Measurements from ENCODE around the gene TNN. TPM values are rescaled to one million over a fixed set of nuclear protein-coding genes. Genes with fewer than 3 reads are reported as not detected.

TNN gene
- total and polyA plus RNA-seq, 10 of the 15 experiments (the other 5 are each of a cell fraction or from before 2014, with no cell fraction given) = 0.05 to 0.17 (median 0.11) TPM

GRCh38 chr1:175176246-175176645, 108.6 kb downstream of the TNN start:
- H3K4me1 ChIP-seq (ENCODE audit: control insufficient read depth, insufficient read depth, low read length) = peaks cover 19% of the 10 kb centered on the region
- ChIA-PET RAD21 (ENCODE audit: unreplicated experiment) (interaction anchor here (0.6 kb wide), 1 partner anchor 20 kb away, joined by 3 read pairs; no protein-coding TSS in a partner anchor), SMC1A (ENCODE audit: uncharacterized antibody, unreplicated experiment) (interaction anchor here (1.0 to 1.7 kb wide), 3 partner anchors 13 to 33 kb away, joined by 3 to 5 read pairs (median 5); no protein-coding TSS in a partner anchor), POLR2A (interaction anchor here (0.6 to 1.2 kb wide), 3 partner anchors 13 to 802 kb away, joined by 3 to 4 read pairs (median 3); no protein-coding TSS in a partner anchor), CTCF (no interaction called here)
- H3K9me3 ChIP-seq (replicated peaks; ENCODE audit: control insufficient read depth, insufficient read depth, low read length) = no peaks in the 10 kb centered on the region; the same call in 2 of the 3 replicates
- H3K4me3 ChIP-seq = no peak overlapping the region
- 86% methylated on average over 1 of the region's 1 CpG for WGBS (ENCODE audit: insufficient coverage, insufficient replicate concordance, low lambda C conversion rate, missing lambda C conversion rate)
- no peaks in the 10 kb centered on the region for H4K20me1 ChIP-seq (ENCODE audit: control insufficient read depth, insufficient read depth)
- TF ChIP-seq BHLHE40 (IDR thresholded peaks at IDR 0.05; ENCODE audit: borderline replicate concordance in 1 of 2, low read depth in 2 of 2, low read length in 1 of 2) (no peak), RUNX3 (IDR thresholded peaks at IDR 0.05; ENCODE audit: low read length) (no peak), SIN3A (IDR thresholded peaks at IDR 0.05; ENCODE audit: low read depth, low read length) (no peak), ASH2L (IDR thresholded peaks at IDR 0.05; ENCODE audit: borderline replicate concordance, low read depth) (no peak), IKZF2 (IDR thresholded peaks at IDR 0.05) (no peak), GABPA (IDR thresholded peaks at IDR 0.05; ENCODE audit: low read depth) (no peak), CHD4 (IDR thresholded peaks at IDR 0.05) (no peak)
- TF ChIP-seq, protein P1, sequence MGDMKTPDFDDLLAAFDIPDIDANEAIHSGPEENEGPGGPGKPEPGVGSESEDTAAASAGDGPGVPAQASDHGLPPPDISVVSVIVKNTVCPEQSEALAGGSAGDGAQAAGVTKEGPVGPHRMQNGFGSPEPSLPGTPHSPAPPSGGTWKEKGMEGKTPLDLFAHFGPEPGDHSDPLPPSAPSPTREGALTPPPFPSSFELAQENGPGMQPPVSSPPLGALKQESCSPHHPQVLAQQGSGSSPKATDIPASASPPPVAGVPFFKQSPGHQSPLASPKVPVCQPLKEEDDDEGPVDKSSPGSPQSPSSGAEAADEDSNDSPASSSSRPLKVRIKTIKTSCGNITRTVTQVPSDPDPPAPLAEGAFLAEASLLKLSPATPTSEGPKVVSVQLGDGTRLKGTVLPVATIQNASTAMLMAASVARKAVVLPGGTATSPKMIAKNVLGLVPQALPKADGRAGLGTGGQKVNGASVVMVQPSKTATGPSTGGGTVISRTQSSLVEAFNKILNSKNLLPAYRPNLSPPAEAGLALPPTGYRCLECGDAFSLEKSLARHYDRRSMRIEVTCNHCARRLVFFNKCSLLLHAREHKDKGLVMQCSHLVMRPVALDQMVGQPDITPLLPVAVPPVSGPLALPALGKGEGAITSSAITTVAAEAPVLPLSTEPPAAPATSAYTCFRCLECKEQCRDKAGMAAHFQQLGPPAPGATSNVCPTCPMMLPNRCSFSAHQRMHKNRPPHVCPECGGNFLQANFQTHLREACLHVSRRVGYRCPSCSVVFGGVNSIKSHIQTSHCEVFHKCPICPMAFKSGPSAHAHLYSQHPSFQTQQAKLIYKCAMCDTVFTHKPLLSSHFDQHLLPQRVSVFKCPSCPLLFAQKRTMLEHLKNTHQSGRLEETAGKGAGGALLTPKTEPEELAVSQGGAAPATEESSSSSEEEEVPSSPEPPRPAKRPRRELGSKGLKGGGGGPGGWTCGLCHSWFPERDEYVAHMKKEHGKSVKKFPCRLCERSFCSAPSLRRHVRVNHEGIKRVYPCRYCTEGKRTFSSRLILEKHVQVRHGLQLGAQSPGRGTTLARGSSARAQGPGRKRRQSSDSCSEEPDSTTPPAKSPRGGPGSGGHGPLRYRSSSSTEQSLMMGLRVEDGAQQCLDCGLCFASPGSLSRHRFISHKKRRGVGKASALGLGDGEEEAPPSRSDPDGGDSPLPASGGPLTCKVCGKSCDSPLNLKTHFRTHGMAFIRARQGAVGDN (IDR thresholded peaks at IDR 0.05) = no peak
- no peak overlapping the region for H2AFZ ChIP-seq (ENCODE audit: control insufficient read depth, low read depth, low read length)
- no peak for DNase-seq (ENCODE audit: low read depth, low spot score)
- H3K27me3 ChIP-seq (replicated peaks in 1 of 2; ENCODE audit: control insufficient read depth in 2 of 2, insufficient read depth in 2 of 2, low read length in 1 of 2) = no peaks in the 10 kb centered on the region
- H3K27ac ChIP-seq (ENCODE audit: control insufficient read depth, insufficient read depth) = no peak overlapping the region
- in situ Hi-C loops (cut with MboI) (no loop called here), intact Hi-C loops (cut with micrococcal nuclease; ENCODE audit: unreplicated experiment) (no loop called here)
- H3K9ac ChIP-seq (ENCODE audit: control insufficient read depth, insufficient read depth, low read length) = no peak overlapping the region
- ATAC-seq = no peak
- no peaks in the 10 kb centered on the region; the same call in 1 of the 2 replicates for H3K79me2 ChIP-seq (ENCODE audit: control insufficient read depth, insufficient read depth, low read length)
- no peak for FAIRE-seq
- no TSS peak for BruUV-seq (replicated peaks)
- peaks cover 1 to 16% of the 10 kb centered on the region in 2 experiments for H3K36me3 ChIP-seq (ENCODE audit: control insufficient read depth in 2 of 2, insufficient read depth in 2 of 2, low read length in 1 of 2)
- no peak overlapping the region for H3K4me2 ChIP-seq (ENCODE audit: control insufficient read depth, insufficient read depth)

Measured in GM12878 (cell line).